ENCODE measurements around the gene TTC33. TPM values are rescaled to one million over a fixed set of nuclear protein-coding genes. Genes with fewer than 3 reads are reported as not detected.

Gene TTC33
- total RNA-seq, 3 donors from 2014 or later: 17.6 to 28.1 (median 18.4) TPM

DNA sequence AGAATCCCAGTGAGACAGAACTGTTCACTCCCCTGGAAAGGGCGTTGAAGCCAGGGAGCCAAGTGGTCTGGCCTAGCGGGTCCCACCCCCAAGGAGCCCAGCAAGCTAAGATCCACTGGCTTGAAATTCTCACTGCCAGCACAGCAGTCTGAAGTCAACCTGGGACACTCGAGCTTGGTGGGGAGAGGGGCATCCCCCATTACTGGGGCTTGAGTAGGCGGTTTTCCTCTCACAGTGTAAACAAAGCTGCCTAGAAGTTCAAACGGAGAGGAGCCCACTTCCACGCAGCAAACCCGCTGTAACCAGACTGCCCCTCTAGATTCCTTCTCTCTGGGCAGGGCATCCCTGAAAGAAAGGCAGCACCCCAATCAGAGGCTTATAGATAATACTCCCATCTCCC is 121.2 kb downstream of the TTC33 start:
- no peak for DNase-seq (ENCODE audit: low spot score in 2 of 2)
- TF ChIP-seq POLR2A (IDR thresholded peaks at IDR 0.05): no peak
- no peak for TF ChIP-seq POLR2AphosphoS5 (IDR thresholded peaks at IDR 0.05)
- TF ChIP-seq, protein P1, sequence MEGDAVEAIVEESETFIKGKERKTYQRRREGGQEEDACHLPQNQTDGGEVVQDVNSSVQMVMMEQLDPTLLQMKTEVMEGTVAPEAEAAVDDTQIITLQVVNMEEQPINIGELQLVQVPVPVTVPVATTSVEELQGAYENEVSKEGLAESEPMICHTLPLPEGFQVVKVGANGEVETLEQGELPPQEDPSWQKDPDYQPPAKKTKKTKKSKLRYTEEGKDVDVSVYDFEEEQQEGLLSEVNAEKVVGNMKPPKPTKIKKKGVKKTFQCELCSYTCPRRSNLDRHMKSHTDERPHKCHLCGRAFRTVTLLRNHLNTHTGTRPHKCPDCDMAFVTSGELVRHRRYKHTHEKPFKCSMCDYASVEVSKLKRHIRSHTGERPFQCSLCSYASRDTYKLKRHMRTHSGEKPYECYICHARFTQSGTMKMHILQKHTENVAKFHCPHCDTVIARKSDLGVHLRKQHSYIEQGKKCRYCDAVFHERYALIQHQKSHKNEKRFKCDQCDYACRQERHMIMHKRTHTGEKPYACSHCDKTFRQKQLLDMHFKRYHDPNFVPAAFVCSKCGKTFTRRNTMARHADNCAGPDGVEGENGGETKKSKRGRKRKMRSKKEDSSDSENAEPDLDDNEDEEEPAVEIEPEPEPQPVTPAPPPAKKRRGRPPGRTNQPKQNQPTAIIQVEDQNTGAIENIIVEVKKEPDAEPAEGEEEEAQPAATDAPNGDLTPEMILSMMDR (IDR thresholded peaks at IDR 0.05): no peak
- Histone ChIP-seq H3K4me1 (no peaks in the 10 kb centered on the region), H3K9me3 (peaks cover 4 to 28% of the 10 kb centered on the region in 2 donors), H3K27ac (no peak overlapping the region), H3K4me3 (no peak overlapping the region), H3K36me3 (no peaks in the 10 kb centered on the region), H3K27me3 (no peaks in the 10 kb centered on the region)
- intact Hi-C loops (cut with DNase I; ENCODE audit: low total_unique reads): no loop called here

DNA sequence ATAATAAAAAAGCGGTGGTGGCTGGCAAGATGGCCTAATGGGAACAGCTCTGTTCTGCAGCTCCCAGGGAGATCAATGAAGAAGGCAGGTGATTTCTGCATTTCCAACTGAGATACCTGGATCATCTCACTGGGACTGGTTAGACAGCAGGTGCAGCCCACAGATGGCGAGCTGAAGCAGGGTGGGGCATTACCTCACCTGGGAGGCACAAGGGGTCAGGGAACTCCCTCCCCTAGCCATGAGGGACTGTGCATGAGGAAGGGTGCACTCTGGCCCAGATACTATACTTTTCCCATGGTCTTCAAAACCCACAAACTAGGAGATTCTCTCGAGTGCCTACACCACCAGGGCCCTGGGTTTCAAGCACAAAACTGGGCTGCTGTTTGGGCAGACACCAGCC is 121.6 kb downstream of the TTC33 start:
- Histone ChIP-seq H3K27ac (no peak overlapping the region), H3K4me1 (no peaks in the 10 kb centered on the region), H3K9me3 (peaks cover 4 to 24% of the 10 kb centered on the region in 2 donors), H3K4me3 (no peak overlapping the region), H3K27me3 (no peaks in the 10 kb centered on the region), H3K36me3 (no peaks in the 10 kb centered on the region)
- intact Hi-C loops (cut with DNase I; ENCODE audit: low total_unique reads): no loop called here
- TF ChIP-seq, protein P1 (IDR thresholded peaks at IDR 0.05): no peak
- TF ChIP-seq POLR2A (IDR thresholded peaks at IDR 0.05) (no peak), POLR2AphosphoS5 (IDR thresholded peaks at IDR 0.05) (no peak)
- no peak for DNase-seq (ENCODE audit: low spot score in 2 of 2)

DNA sequence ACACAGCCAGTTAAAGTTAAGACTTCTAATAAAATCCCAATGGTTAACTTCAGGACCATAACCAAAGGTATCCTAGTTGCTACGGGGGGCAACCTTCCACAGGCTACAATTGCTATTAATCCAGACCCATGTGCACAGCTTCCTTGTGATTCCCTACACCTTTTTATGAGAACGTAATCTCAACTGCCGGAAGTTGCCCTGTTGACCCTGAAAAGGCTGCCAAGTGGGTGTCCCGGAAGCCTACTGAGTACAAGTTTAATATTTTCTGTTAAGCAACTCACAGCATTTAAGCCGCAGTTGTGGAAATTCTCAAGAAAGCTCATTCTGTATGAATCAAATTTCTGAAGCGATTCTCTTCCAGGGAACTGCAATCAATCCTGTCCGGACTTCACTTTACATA is 124.5 kb downstream of the TTC33 start:
- peaks cover 0 to under 1% of the 10 kb centered on the region in 2 donors for H3K9me3 ChIP-seq
- H3K27me3 ChIP-seq: no peaks in the 10 kb centered on the region
- intact Hi-C loops (cut with DNase I; ENCODE audit: low total_unique reads): no loop called here
- TF ChIP-seq POLR2AphosphoS5 (IDR thresholded peaks at IDR 0.05) (no peak), POLR2A (IDR thresholded peaks at IDR 0.05) (no peak)
- TF ChIP-seq, protein P1 (IDR thresholded peaks at IDR 0.05): no peak
- H3K27ac ChIP-seq: no peak overlapping the region
- H3K4me3 ChIP-seq: no peak overlapping the region
- H3K4me1 ChIP-seq: no peaks in the 10 kb centered on the region
- DNase-seq (ENCODE audit: low spot score in 2 of 2): no peak
- H3K36me3 ChIP-seq: no peaks in the 10 kb centered on the region

DNA sequence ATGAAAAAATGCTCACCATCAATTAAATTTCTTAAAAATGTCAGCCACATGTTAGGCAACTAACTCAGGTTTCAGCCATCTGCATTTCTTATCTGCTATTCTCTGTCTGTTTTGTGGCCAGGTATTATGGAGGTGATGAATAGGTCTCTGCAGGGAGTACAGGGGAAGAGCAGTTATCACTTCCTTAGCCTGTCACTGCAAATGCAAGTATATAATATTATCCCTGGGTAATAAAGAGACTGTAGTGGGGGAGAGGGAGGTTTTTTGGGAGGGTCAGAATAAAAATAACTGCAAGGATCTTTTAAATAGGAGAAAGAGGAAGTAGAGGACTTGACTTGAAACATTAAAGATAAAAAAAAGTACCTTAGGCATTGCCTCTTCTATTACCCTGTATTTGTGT is 125.6 kb downstream of the TTC33 start:
- Histone ChIP-seq H3K4me1 (no peaks in the 10 kb centered on the region), H3K27me3 (no peaks in the 10 kb centered on the region), H3K4me3 (no peak overlapping the region), H3K27ac (no peak overlapping the region), H3K9me3 (no peaks in the 10 kb centered on the region), H3K36me3 (no peaks in the 10 kb centered on the region)
- intact Hi-C loops (cut with DNase I; ENCODE audit: low total_unique reads): no loop called here
- no peak for TF ChIP-seq POLR2A (IDR thresholded peaks at IDR 0.05)
- DNase-seq (ENCODE audit: low spot score in 2 of 2): no peak

DNA sequence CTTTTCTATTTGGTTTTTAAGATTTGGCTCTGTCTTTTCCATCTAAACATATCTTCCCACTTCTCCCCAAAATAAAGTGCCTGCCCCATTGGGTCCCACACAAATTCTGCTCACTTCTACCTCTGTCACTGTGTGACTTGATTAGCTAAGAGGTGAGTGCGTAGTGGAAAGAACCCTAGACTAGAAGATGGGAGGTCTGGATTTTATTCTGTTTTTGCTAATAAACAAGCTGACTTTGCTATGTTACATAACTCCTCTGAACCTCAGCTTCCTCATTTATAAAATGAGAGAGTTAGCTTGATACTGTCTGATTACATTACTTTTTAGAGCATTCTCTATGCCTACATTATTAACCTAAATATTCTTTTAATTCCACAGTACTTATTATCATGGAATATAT is 127.4 kb downstream of the TTC33 start:
- Histone ChIP-seq H3K9me3 (no peaks in the 10 kb centered on the region), H3K4me3 (no peak overlapping the region), H3K27me3 (no peaks in the 10 kb centered on the region), H3K4me1 (no peaks in the 10 kb centered on the region), H3K36me3 (no peaks in the 10 kb centered on the region), H3K27ac (no peak overlapping the region)
- intact Hi-C loops (cut with DNase I; ENCODE audit: low total_unique reads): no loop called here
- TF ChIP-seq POLR2AphosphoS5 (IDR thresholded peaks at IDR 0.05) (no peak), POLR2A (IDR thresholded peaks at IDR 0.05) (no peak)
- TF ChIP-seq, protein P1 (IDR thresholded peaks at IDR 0.05): no peak
- DNase-seq (ENCODE audit: low spot score in 2 of 2): no peak

DNA sequence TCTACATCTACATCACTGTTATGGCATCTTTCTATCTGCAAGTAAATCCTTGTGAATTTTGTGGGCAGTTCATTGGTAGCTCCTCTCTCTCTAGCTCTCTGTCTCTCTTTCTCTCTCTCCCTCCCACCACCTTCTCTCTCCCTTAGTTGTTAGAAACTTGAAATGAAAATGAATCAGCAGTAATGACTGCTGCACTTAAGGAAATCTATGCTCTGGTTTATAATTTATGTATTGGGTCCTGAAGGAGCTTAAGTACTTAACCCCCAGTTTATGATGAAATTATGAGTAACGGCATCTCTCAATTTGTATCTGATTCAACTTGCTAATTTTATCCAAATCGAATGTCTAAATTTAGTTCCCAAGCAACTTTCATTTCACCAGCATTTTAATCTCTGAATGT is 128.1 kb downstream of the TTC33 start:
- Histone ChIP-seq H3K4me3 (no peak overlapping the region), H3K4me1 (no peaks in the 10 kb centered on the region), H3K27ac (no peak overlapping the region), H3K36me3 (no peaks in the 10 kb centered on the region), H3K9me3 (no peaks in the 10 kb centered on the region), H3K27me3 (no peaks in the 10 kb centered on the region)
- intact Hi-C loops (cut with DNase I; ENCODE audit: low total_unique reads): no loop called here
- no peak for DNase-seq (ENCODE audit: low spot score in 2 of 2)
- no peak for TF ChIP-seq POLR2AphosphoS5 (IDR thresholded peaks at IDR 0.05)
- TF ChIP-seq, protein P1 (IDR thresholded peaks at IDR 0.05): no peak
- TF ChIP-seq POLR2A (IDR thresholded peaks at IDR 0.05): no peak
